Measurements from ENCODE around the gene SEC22B. TPM values are rescaled to one million over a fixed set of nuclear protein-coding genes. Genes with fewer than 3 reads are reported as not detected.
"Not testable (repeated sequence)": the region's sequence is repeated elsewhere in the genome, so short reads cannot be mapped to it uniquely, and the experiment has no call there.

Gene SEC22B
- polyA plus RNA-seq, 3 donors: 35.9 to 44.9 (median 41.4) TPM

GRCh38 chr1:120126216-120126615 lies 50.1 kb downstream of the SEC22B start:
- not testable (repeated sequence) for DNase-seq (ENCODE audit: extremely low read depth in 1 of 11, low read depth in 9 of 11, low spot score in 4 of 11)

GRCh38 chr1:120124628-120125027 lies 51.7 kb downstream of the SEC22B start:
- DNase-seq (ENCODE audit: extremely low read depth in 1 of 11, low read depth in 9 of 11, low spot score in 4 of 11): not testable (repeated sequence)

- not testable (repeated sequence) for DNase-seq (ENCODE audit: extremely low read depth in 1 of 11, low read depth in 9 of 11, low spot score in 4 of 11)
These were observed 52.4 kb downstream of the SEC22B start for GRCh38 chr1:120123813-120124510.

GRCh38 chr1:120122262-120122893 lies 53.9 kb downstream of the SEC22B start:
- not testable (repeated sequence) for DNase-seq (ENCODE audit: extremely low read depth in 1 of 11, low read depth in 9 of 11, low spot score in 4 of 11)

DNA sequence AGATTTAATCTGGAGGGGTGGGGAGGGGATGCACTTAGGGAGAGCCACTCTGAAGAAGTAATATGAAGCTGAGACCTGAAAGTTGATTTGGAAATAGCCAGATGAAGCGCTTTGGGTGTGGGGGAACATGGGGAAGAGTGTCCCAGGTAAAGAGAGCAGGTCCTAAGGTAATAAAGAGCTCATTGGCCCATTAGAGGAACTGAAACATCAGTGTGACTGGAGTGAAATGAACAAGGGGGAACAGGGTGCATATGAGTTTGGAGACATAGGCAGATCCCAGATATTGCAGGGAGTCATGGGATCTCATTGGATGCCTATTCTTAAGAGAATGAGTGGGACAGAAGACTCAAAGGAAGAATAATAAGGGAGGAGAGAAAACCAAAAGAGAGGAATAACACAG lies 54.5 kb downstream of the SEC22B start:
- DNase-seq (ENCODE audit: extremely low read depth in 1 of 11, low read depth in 9 of 11, low spot score in 4 of 11): not testable (repeated sequence)

GRCh38 chr1:120120525-120120924 lies 55.8 kb downstream of the SEC22B start:
- not testable (repeated sequence) for DNase-seq (ENCODE audit: extremely low read depth in 1 of 11, low read depth in 9 of 11, low spot score in 4 of 11)

DNA sequence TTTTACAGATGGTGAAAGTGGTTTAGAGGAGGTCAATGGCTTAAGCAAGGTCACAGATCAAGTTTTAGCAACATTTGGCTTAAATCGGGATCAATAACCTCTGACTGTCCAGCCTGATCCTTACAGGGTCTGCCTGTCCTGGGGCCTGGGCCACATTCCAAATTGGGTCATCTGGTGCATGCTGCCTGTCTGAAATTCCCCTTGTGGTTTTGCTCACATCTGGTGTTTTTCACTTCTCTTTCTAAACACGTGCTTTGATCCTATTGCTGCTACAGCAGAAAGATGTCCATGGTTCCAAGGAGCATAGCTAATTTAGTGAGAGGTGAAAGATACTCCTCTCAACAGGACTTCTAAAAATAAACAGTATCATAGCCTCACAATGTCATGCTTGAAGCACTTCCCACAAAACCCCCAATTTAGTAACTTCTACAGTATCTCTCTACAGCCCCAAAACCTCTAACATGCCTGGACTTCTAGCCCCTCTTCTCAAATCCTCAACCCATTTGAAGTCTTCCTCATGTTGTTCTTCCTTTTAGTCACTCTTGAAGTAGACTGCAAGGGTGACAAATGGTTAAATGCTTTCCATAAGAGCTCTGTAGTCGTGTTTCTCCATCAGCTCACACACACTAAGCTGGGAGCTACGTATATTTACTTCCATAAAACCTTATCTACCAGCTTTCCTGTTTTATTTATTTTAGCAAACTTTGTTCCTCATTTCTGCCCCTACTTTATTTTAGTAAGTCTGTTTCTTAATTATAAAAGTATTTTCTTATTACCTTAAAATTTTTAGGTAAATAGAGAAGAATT lies 58.7 kb downstream of the SEC22B start:
- peak in 1 of 11 donors; percentile 51 for DNase-seq (ENCODE audit: extremely low read depth in 1 of 11, low read depth in 9 of 11, low spot score in 4 of 11)

GRCh38 chr1:120116094-120116493 lies 60.2 kb downstream of the SEC22B start:
- not testable (repeated sequence) for DNase-seq (ENCODE audit: extremely low read depth in 1 of 11, low read depth in 9 of 11, low spot score in 4 of 11)

- not testable (repeated sequence) for DNase-seq (ENCODE audit: extremely low read depth in 1 of 11, low read depth in 9 of 11, low spot score in 4 of 11)
These were observed 63.2 kb downstream of the SEC22B start for GRCh38 chr1:120113134-120113533.

DNA sequence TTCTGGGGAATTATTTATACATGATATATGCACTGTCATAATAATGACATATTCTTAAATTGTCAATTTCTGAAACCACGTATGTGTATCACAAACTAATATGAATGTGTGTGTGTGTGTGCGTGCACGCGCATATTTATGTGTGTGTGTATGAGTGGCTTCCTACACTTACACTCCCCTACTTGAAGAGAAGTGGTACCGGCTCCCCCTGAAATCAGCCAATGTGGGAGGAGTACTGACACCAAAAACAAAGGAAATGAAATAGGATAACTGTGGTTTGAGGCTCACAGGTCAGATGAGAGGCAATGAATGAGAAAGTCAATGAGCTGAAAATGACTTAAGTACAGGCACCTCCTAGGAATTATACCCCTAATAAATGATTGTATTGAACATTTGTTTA lies 64.1 kb downstream of the SEC22B start:
- DNase-seq (ENCODE audit: extremely low read depth in 1 of 11, low read depth in 9 of 11, low spot score in 4 of 11): not testable (repeated sequence)

- DNase-seq (ENCODE audit: extremely low read depth in 1 of 11, low read depth in 9 of 11, low spot score in 4 of 11): not testable (repeated sequence)
These were observed 64.5 kb downstream of the SEC22B start for GRCh38 chr1:120111771-120112170.

DNA sequence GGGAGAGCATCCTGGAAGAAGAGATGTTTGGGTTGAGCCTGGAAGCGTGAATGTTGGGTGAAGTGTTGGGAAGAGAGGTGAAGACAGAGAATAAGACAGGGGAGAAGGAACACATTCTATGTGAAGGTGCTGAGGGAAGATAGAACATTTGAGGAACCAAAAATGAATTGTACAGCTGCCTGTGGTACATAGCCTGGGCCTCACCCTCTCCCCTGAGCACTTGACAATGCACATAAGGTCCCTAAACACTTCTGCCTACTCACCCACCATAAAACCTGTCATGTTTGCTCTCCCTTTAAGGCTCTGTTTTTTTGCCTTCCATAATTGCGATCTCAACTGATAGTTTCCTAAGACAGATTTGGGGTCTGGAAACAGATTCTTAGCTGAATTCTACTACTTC lies 65.3 kb downstream of the SEC22B start:
- DNase-seq (ENCODE audit: extremely low read depth in 1 of 11, low read depth in 9 of 11, low spot score in 4 of 11): not testable (repeated sequence)

GRCh38 chr1:120109656-120110055 lies 66.7 kb downstream of the SEC22B start:
- DNase-seq (ENCODE audit: extremely low read depth in 1 of 11, low read depth in 9 of 11, low spot score in 4 of 11): not testable (repeated sequence)

- not testable (repeated sequence) for DNase-seq (ENCODE audit: extremely low read depth in 1 of 11, low read depth in 9 of 11, low spot score in 4 of 11)
These were observed 67.1 kb downstream of the SEC22B start for GRCh38 chr1:120109180-120109579.

DNA sequence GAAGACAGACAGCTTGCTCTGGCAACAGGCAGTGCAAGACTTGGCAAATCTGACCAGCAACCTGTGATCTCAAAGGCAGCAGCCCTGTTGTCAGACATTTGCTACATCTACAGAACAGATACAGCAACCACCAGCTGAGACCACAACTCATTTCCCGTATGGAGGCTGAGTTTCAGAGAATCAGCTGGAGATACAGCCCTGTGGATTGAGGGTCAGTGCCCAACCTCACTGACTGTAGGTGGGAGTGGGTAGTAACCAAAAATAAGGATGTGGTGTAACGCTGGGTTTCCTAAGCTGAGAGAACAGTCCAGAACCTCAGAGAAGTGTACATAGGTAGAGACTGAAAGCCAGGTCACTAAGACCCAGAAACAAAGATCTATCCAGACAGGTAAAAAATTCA lies 71.0 kb downstream of the SEC22B start:
- DNase-seq (ENCODE audit: extremely low read depth in 1 of 11, low read depth in 9 of 11, low spot score in 4 of 11): not testable (repeated sequence)

GRCh38 chr1:120103768-120104167 lies 72.6 kb downstream of the SEC22B start:
- not testable (repeated sequence) for DNase-seq (ENCODE audit: extremely low read depth in 1 of 11, low read depth in 9 of 11, low spot score in 4 of 11)

DNA sequence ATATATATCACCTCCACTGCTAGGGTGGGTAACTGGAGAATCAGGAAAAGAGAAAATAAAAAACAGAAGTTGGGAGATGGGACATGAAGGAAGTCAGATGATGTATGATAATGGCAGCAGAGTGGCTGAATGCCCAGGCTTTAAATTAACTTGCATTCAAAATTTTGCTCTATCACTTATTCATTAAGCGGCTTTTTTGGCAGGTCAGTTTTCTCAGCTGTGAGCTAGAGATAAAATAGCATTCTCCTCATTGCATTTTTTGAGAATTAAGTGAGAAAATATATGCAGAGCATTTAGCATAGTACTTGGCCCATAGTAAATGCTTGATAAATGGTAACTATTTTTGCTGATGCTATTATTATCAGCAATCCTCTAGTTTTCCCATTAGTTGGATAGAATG lies 74.7 kb downstream of the SEC22B start:
- not testable (repeated sequence) for DNase-seq (ENCODE audit: extremely low read depth in 1 of 11, low read depth in 9 of 11, low spot score in 4 of 11)

All from renal cortex interstitium (tissue), 11 donors.